NT2/D1 (cell line): Measurements from ENCODE around the gene FCRL5.

Experiments
- YY1 ChIP-seq: IDR thresholded peaks from 2 replicates; pipeline ENCODE4 v1.6.1; 2011; ENCODE audit not compliant: insufficient read length, insufficient read depth
- ZNF274 ChIP-seq: IDR thresholded peaks from 2 replicates; pipeline ENCODE4 v1.6.1; 2011; ENCODE audit warnings: mild to moderate bottlenecking, low read depth, low read length

DNA sequence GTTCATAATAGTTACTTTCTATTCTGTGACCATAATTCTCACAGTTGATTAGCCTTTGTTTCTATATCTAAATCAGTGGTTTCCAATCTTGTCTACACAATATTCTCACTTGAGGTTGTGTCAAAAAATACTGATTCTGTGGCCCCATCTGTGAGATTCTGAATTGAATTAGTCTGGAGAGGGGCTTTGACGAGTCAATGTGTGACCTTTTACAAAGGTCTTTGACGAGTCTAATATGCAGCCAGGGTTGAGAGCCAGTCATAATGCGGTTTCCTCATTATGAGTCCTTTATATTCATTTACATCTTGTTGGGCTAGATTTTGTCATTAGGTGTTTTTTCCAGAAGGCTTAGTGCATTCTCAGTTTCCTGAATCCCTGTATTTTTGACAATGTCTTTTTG is 19.7 kb downstream of the FCRL5 start:
- TF ChIP-seq YY1 (no peak), ZNF274 (no peak)
